Stimulated activated naive CD8-positive, alpha-beta T cell treated with anti-CD3 and anti-CD28 coated beads, Interleukin-15, amount 100 ng/mL, for 72 hours (primary cell): ENCODE data around the gene NUDT14.

Source experiments
- ATAC-seq: fragments of 150-1000 bp; cut with Tn5 transposase; 2 replicates; pipeline ENCODE4 v1.10.0; 2021; ENCODE audit warnings: mild to moderate bottlenecking, moderate library complexity
- DNase-seq, 2 donors: peaks; one replicate each; pipeline ENCODE4 v3.0.0; 2021 to 2022
- H3K27ac Mint-ChIP-seq, 2 donors: one replicate each; pipeline ENCODE4 v1.8.0; 2022; ENCODE audit warnings: mild to moderate bottlenecking in 2 of 2, mixed read lengths in 2 of 2, moderate library complexity in 2 of 2
- H3K27me3 Mint-ChIP-seq: one replicate; pipeline ENCODE4 v1.8.0; 2022; ENCODE audit warnings: mixed read lengths
- H3K4me1 Mint-ChIP-seq: one replicate; pipeline ENCODE4 v1.8.0; 2022; ENCODE audit warnings: mild to moderate bottlenecking, mixed read lengths
- H3K4me3 Mint-ChIP-seq, 2 donors: one replicate each; pipeline ENCODE4 v1.8.0; 2022; ENCODE audit warnings: mild to moderate bottlenecking in 2 of 2, mixed read lengths in 2 of 2, moderate library complexity in 1 of 2
- H3K9me3 Mint-ChIP-seq, 2 donors: one replicate each; pipeline ENCODE4 v1.8.0; 2022; ENCODE audit warnings: mixed read lengths in 2 of 2

The NUDT14 gene

GRCh38 chr14:105152794-105153241 is 28.3 kb downstream of the NUDT14 start:
- H3K4me1 Mint-ChIP-seq, result no peaks in the 10 kb centered on the region
- ATAC-seq (no peak), DNase-seq (no peak)
- no peaks in the 10 kb centered on the region for H3K9me3 Mint-ChIP-seq
- H3K4me3 Mint-ChIP-seq, result no peak overlapping the region
- H3K27ac Mint-ChIP-seq, result peak overlapping the region in 1 of 2 donors; percentile 48
- no peaks in the 10 kb centered on the region for H3K27me3 Mint-ChIP-seq

GRCh38 chr14:105151838-105152793 is 29.0 kb downstream of the NUDT14 start:
- no peak overlapping the region for H3K4me3 Mint-ChIP-seq
- H3K9me3 Mint-ChIP-seq, result no peaks in the 10 kb centered on the region
- H3K27me3 Mint-ChIP-seq, result no peaks in the 10 kb centered on the region
- no peak for ATAC-seq
- no peaks in the 10 kb centered on the region for H3K4me1 Mint-ChIP-seq
- H3K27ac Mint-ChIP-seq, result peak overlapping the region in 1 of 2 donors; percentile 2
- DNase-seq, result peak in 1 of 2 donors; percentile 7

GRCh38 chr14:105151084-105151837 is 29.9 kb downstream of the NUDT14 start:
- ATAC-seq (no peak), DNase-seq (no peak)
- Mint-ChIP-seq H3K4me3 (no peak overlapping the region), H3K27me3 (no peaks in the 10 kb centered on the region), H3K4me1 (no peaks in the 10 kb centered on the region), H3K27ac (no peak overlapping the region), H3K9me3 (no peaks in the 10 kb centered on the region)

GRCh38 chr14:105150368-105151083 is 30.6 kb downstream of the NUDT14 start:
- Mint-ChIP-seq H3K27me3 (no peaks in the 10 kb centered on the region), H3K9me3 (no peaks in the 10 kb centered on the region), H3K27ac (no peak overlapping the region), H3K4me1 (no peaks in the 10 kb centered on the region), H3K4me3 (no peak overlapping the region)
- DNase-seq (peak in 1 of 2 donors; percentile 7), ATAC-seq (no peak)

- DNase-seq (no peak), ATAC-seq (no peak)
- Mint-ChIP-seq H3K27me3 (no peaks in the 10 kb centered on the region), H3K9me3 (no peaks in the 10 kb centered on the region), H3K4me1 (no peaks in the 10 kb centered on the region), H3K4me3 (no peak overlapping the region), H3K27ac (no peak overlapping the region)
Observed at GRCh38 chr14:105150026-105150367, 31.1 kb downstream of the NUDT14 start.

GRCh38 chr14:105149146-105149781 is 31.8 kb downstream of the NUDT14 start:
- Mint-ChIP-seq H3K9me3 (no peaks in the 10 kb centered on the region), H3K27me3 (no peaks in the 10 kb centered on the region), H3K4me1 (no peaks in the 10 kb centered on the region), H3K4me3 (no peak overlapping the region), H3K27ac (peak overlapping the region in 1 of 2 donors; percentile 63)
- ATAC-seq, result no peak
- DNase-seq, result peak in 1 of 2 donors; percentile 8

- ATAC-seq, result no peak
Observed at GRCh38 chr14:105148604-105149145, 32.4 kb downstream of the NUDT14 start.

GRCh38 chr14:105147671-105148603 is 33.2 kb downstream of the NUDT14 start:
- H3K4me1 Mint-ChIP-seq, result no peaks in the 10 kb centered on the region
- H3K4me3 Mint-ChIP-seq, result no peak overlapping the region
- H3K27ac Mint-ChIP-seq, result no peak overlapping the region
- ATAC-seq (peak; percentile 27), DNase-seq (peak in 1 of 2 donors; percentile 4)
- H3K9me3 Mint-ChIP-seq, result no peaks in the 10 kb centered on the region
- H3K27me3 Mint-ChIP-seq, result no peaks in the 10 kb centered on the region

More at GRCh38 chr14:105148604-105149145, 32.4 kb downstream of the NUDT14 start:
- Mint-ChIP-seq H3K27me3 (no peaks in the 10 kb centered on the region), H3K9me3 (no peaks in the 10 kb centered on the region), H3K4me3 (no peak overlapping the region), H3K27ac (no peak overlapping the region), H3K4me1 (no peaks in the 10 kb centered on the region)
- peak in 1 of 2 donors; percentile 6 for DNase-seq

- ATAC-seq, result no peak
- H3K27ac Mint-ChIP-seq, result peak overlapping the region in 1 of 2 donors; percentile 80
- H3K4me3 Mint-ChIP-seq, result no peak overlapping the region
- H3K27me3 Mint-ChIP-seq, result no peaks in the 10 kb centered on the region
- DNase-seq, result peak in 1 of 2 donors; percentile 4
- no peaks in the 10 kb centered on the region for H3K4me1 Mint-ChIP-seq
- H3K9me3 Mint-ChIP-seq, result no peaks in the 10 kb centered on the region
Observed at GRCh38 chr14:105146976-105147635, 34.0 kb downstream of the NUDT14 start.

- H3K4me1 Mint-ChIP-seq, result no peaks in the 10 kb centered on the region
- H3K27me3 Mint-ChIP-seq, result no peaks in the 10 kb centered on the region
- H3K9me3 Mint-ChIP-seq, result peaks cover 3 to 5% of the 10 kb centered on the region in 2 donors
- H3K4me3 Mint-ChIP-seq, result no peak overlapping the region
- no peak for DNase-seq
- no peak for ATAC-seq
- no peak overlapping the region for H3K27ac Mint-ChIP-seq
Observed at GRCh38 chr14:105146181-105146975, 34.7 kb downstream of the NUDT14 start.

- Mint-ChIP-seq H3K4me1 (no peaks in the 10 kb centered on the region), H3K27ac (no peak overlapping the region), H3K4me3 (no peak overlapping the region), H3K9me3 (peaks cover 3 to 13% of the 10 kb centered on the region in 2 donors), H3K27me3 (no peaks in the 10 kb centered on the region)
- ATAC-seq (no peak), DNase-seq (no peak)
Observed at GRCh38 chr14:105145381-105146180, 35.5 kb downstream of the NUDT14 start.

- H3K4me1 Mint-ChIP-seq, result no peaks in the 10 kb centered on the region
- no peak overlapping the region for H3K4me3 Mint-ChIP-seq
- no peak overlapping the region for H3K27ac Mint-ChIP-seq
- DNase-seq (no peak), ATAC-seq (no peak)
- peaks cover 7 to 19% of the 10 kb centered on the region in 2 donors for H3K9me3 Mint-ChIP-seq
- no peaks in the 10 kb centered on the region for H3K27me3 Mint-ChIP-seq
Observed at GRCh38 chr14:105144666-105145380, 36.3 kb downstream of the NUDT14 start.
